ENCODE measurements around the gene ZNF451. TPM values are rescaled to one million over a fixed set of nuclear protein-coding genes. Genes with fewer than 3 reads are reported as not detected.

Gene ZNF451
- total RNA-seq, 2 experiments from 2014 or later, result 48.7 to 50.6 TPM

- ChIA-PET POLR2A (no interaction called here), CTCF (no interaction called here)
These were observed 103.2 kb downstream of the ZNF451 start for GRCh38 chr6:57193177-57193576.

GRCh38 chr6:57195457-57195856 is 105.5 kb downstream of the ZNF451 start:
- CTCF ChIA-PET, result no interaction called here
- POLR2A ChIA-PET, result no interaction called here

- POLR2A ChIA-PET, result interaction anchor here (0.7 kb wide), 1 partner anchor 25 kb away, joined by 5 read pairs; no protein-coding TSS in a partner anchor
- CTCF ChIA-PET, result no interaction called here
These were observed 109.1 kb downstream of the ZNF451 start for GRCh38 chr6:57198926-57199636.

GRCh38 chr6:57201718-57202117 is 111.7 kb downstream of the ZNF451 start:
- ChIA-PET CTCF (no interaction called here), POLR2A (no interaction called here)

DNA sequence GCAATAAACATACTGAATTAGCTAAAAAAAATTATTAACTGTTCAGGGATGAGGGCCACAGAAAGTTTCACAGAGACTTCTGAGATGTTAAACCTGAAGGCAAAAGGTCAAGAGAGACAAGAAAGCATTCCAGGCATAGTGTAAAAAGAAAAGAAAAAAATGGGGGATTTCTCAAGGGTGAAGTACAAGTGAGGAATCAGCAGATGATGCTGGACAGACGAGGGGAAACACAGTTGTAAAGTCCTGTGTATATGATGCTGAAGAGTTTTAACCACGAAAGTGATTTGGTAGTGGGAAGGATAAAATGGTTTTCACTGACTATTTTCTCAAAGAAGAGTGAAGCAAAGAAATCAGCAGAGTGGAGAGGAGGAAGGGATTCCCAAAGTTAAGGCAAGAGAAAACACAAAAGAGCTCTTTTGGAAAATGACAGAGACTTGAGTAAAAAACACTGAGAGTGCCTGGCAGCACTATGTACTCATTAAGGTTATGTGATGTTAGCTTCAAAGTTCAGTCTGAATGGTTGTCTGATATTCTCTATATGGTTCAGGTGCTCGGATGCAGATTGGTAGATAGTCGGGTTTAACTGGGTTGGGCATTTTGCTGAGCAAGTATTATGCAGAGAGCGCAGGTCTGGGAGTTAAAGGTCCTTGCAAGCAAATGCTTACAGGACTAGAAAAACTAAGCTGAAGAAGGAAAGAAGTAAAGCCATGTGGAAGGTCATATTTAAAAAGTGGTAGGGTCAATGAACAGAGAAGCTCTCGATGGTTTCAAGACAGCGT is 115.8 kb downstream of the ZNF451 start:
- POLR2A ChIA-PET, result no interaction called here
- CTCF ChIA-PET, result interaction anchor here (1.5 kb wide), 1 partner anchor 15 kb away, joined by 4 read pairs; no protein-coding TSS in a partner anchor

GRCh38 chr6:57207141-57207540 is 117.2 kb downstream of the ZNF451 start:
- POLR2A ChIA-PET, result no interaction called here
- CTCF ChIA-PET, result no interaction called here

DNA sequence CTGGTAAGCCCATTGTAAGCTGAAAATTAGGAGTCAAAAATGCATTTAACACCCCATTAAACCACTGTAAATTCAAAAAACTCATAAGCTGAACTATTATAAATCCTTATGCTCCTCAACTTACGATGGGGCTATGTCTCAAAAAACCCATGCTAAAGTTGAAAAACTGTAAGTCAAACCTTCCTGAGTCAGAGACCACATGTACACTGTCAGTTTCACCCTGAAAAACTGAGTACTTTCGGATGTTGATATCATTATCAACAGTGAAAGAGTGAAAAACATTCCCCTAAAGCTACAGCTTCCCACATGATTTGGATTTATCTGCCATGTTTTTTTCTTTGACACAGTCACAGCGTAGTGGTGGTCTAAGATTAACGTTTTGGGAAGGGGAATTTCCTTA is 117.9 kb downstream of the ZNF451 start:
- ChIA-PET POLR2A (no interaction called here), CTCF (no interaction called here)

DNA sequence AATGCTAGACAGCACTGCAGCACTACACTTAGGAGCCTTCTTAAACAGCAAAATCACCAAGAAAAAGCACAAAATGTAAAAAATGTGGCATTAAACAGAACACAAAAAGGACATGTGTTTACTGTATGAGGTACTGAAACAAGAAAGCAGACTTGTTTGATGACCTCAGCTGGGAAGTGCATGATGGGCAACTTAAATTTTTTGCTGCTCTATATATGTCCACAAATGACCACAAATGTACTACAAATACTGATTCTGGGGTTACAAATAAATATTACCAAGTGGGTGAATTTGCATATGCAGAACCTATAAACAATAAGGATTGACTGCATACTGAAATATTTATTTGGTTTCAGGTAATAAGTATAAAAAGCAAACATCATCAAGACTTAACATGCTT is 119.0 kb downstream of the ZNF451 start:
- CTCF ChIA-PET, result no interaction called here
- POLR2A ChIA-PET, result no interaction called here

DNA sequence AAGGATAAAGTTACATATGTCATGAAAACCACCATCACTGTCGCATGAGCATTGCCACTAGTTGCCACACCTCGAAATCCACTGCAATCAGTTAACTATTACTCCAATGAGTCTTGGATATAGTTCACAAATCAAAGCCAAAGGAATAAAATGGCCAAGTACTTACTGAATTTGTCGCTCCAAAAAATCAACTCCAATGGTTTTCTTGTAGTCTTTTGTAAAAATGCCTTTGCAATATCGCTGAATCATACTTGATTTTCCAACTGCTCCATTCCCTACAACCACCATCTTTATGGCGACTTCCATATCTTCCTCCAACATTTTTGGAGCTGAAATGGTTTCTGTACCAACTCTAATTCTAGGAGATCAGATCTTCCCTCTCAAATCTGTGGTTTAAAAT is 120.1 kb downstream of the ZNF451 start:
- CTCF ChIA-PET, result no interaction called here
- POLR2A ChIA-PET, result no interaction called here

DNA sequence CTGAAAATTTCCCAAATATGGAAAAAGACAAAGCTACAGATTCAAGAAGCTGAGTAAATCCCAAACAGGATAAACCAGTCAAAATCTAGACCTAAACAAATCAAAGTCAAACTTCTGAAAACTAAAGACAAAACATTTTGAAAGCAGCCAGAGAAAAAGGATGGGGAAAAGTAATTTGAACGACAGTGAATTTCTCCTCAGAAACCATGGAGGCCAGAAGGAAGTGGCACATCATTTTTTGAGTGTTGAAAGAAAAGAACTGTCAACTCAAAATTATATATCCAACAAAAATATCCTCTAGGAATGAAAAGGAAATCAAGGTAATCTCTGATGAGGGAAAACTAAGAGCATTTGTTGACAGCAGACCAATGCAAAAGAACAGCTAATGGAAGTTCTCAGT is 125.3 kb downstream of the ZNF451 start:
- CTCF ChIA-PET, result no interaction called here
- POLR2A ChIA-PET, result no interaction called here

- ChIA-PET POLR2A (no interaction called here), CTCF (interaction anchor here (0.7 kb wide), 1 partner anchor 262 kb away, joined by 3 read pairs; the partner anchor contains the start of gene BEND6)
These were observed 126.5 kb downstream of the ZNF451 start for GRCh38 chr6:57216235-57217101.

GRCh38 chr6:57217270-57217669 is 127.3 kb downstream of the ZNF451 start:
- ChIA-PET CTCF (interaction anchor here (0.7 kb wide), 1 partner anchor 262 kb away, joined by 3 read pairs; the partner anchor contains the start of gene BEND6), POLR2A (no interaction called here)

Other genes with a start within 250 kb of the ZNF451 start
- gene BEND6, start 135.1 kb upstream of the ZNF451 start, total RNA-seq, result not detected
- 10 to 100 TPM; 16.0 to 17.7 TPM for gene KIAA1586, start 43.5 kb upstream of the ZNF451 start, total RNA-seq
- 10 to 100 TPM; 11.7 to 12.5 TPM for gene BAG2, start 82.1 kb downstream of the ZNF451 start, total RNA-seq
- 1 to 10 TPM; 4.0 to 4.1 TPM for gene RAB23, start 132.1 kb downstream of the ZNF451 start, total RNA-seq
- gene PRIM2, start 227.4 kb downstream of the ZNF451 start, total RNA-seq, result 10 to 100 TPM; 36.0 to 38.1 TPM

All from activated CD8-positive, alpha-beta memory T cell treated with anti-CD3 and anti-CD28 coated beads for 36 hours (primary cell).